NOMO-1 treated with DMSO at 0.1 percent for 48 hours (cell line): ENCODE results near the gene ZNF770.

ENCODE experiments used
- DNase-seq: peaks from one replicate; lab custom pipeline; 2025; ENCODE audit not compliant: unreplicated experiment; lab: John Stamatoyannopoulos, UW

Gene ZNF770

GRCh38 chr15:34988027-34988902, at the start of gene ZNF770:
Gene ZNF770 (minus strand): TSS chr15:34988287. CDS start chr15:34983434, 4,853 bp downstream.
- DNase-seq = peak; percentile 58

GRCh38 chr15:35028235-35028984, 40.3 kb upstream of the ZNF770 start:
- DNase-seq = no peak

GRCh38 chr15:35023804-35024203, 35.7 kb upstream of the ZNF770 start:
- peak; percentile 66 for DNase-seq

- DNase-seq = no peak
Observed at GRCh38 chr15:35020974-35021373, 32.9 kb upstream of the ZNF770 start.

GRCh38 chr15:35019404-35020327, 31.6 kb upstream of the ZNF770 start:
- no peak for DNase-seq

GRCh38 chr15:35014241-35014640, 26.2 kb upstream of the ZNF770 start:
- no peak for DNase-seq

GRCh38 chr15:35013370-35013769, 25.3 kb upstream of the ZNF770 start:
- peak; percentile 16 for DNase-seq

GRCh38 chr15:35007397-35007796, 19.3 kb upstream of the ZNF770 start:
- no peak for DNase-seq

- no peak for DNase-seq
Observed at GRCh38 chr15:35005933-35006332, 17.8 kb upstream of the ZNF770 start.

- no peak for DNase-seq
Observed at GRCh38 chr15:35003928-35004327, 15.8 kb upstream of the ZNF770 start.

GRCh38 chr15:35000511-35000910, 12.4 kb upstream of the ZNF770 start:
- DNase-seq = no peak

GRCh38 chr15:34999906-35000305, 11.8 kb upstream of the ZNF770 start:
- DNase-seq = no peak

- no peak for DNase-seq
Observed at GRCh38 chr15:34994925-34995324, 6.8 kb upstream of the ZNF770 start.

- DNase-seq = no peak
Observed at GRCh38 chr15:34993877-34994276, 5.8 kb upstream of the ZNF770 start.

- DNase-seq = no peak
Observed at GRCh38 chr15:34993412-34993811, 5.3 kb upstream of the ZNF770 start.

GRCh38 chr15:34987609-34988026, 469 bp downstream of the ZNF770 start:
- no peak for DNase-seq

GRCh38 chr15:34986771-34987480, 1.2 kb downstream of the ZNF770 start:
- DNase-seq = no peak

GRCh38 chr15:34986326-34986725, 1.8 kb downstream of the ZNF770 start:
- DNase-seq = no peak

GRCh38 chr15:34984889-34985630, 3.0 kb downstream of the ZNF770 start:
- peak; percentile 46 for DNase-seq

- DNase-seq = no peak
Observed at GRCh38 chr15:34976743-34977142, 11.3 kb downstream of the ZNF770 start.
